EH (cell line): Measurements from ENCODE around the gene CDC6.

Experiments
- DNase-seq: peaks from one replicate; pipeline ENCODE4 v3.0.0-alpha.2; 2015; ENCODE audit warnings: low read depth

The CDC6 gene

DNA sequence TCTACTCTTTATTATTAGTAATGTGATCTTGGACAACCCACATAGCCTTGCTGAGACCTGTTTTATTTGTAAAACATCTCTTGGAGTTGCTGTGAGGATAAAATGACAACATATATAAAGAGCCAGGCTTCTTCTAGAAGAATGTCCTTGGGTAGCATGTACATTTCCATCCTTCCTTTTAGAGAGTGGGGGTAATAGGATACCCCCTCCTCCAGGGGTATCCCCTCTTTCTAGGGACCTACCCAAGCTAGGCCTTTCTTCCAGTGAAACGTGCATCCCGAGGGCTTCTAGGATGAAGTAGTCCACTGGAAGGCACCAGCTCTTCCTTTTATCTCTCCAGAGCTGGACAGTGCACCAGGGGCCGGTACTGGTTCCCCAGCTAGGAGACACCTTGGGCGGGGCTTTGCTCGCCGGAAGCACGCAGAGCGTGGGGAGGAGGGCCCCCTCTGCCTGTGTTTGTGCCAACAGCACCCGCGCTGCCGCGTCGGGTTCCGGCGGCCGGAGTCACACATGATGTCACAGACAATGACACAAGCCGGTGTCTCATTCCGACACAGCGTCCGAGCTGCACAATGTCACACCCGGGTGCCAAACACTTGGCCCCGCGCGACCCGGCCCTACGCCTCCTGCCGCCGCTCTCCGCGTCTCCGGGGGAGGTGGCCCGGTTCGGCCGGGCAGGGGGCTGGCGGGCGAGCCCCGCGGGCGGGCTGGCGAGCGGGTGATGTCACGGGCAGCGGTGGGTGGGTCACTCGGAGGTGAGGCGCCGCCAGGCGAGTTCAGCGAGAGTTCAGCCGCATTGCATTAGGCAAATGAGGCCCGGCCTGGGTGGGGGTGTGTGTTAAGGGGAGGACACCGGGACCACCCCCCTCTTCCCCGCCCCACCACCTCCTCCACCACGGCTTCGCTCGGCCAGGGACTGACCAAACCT is 53.5 kb downstream of the CDC6 start:
- peak; percentile 86 for DNase-seq

DNA sequence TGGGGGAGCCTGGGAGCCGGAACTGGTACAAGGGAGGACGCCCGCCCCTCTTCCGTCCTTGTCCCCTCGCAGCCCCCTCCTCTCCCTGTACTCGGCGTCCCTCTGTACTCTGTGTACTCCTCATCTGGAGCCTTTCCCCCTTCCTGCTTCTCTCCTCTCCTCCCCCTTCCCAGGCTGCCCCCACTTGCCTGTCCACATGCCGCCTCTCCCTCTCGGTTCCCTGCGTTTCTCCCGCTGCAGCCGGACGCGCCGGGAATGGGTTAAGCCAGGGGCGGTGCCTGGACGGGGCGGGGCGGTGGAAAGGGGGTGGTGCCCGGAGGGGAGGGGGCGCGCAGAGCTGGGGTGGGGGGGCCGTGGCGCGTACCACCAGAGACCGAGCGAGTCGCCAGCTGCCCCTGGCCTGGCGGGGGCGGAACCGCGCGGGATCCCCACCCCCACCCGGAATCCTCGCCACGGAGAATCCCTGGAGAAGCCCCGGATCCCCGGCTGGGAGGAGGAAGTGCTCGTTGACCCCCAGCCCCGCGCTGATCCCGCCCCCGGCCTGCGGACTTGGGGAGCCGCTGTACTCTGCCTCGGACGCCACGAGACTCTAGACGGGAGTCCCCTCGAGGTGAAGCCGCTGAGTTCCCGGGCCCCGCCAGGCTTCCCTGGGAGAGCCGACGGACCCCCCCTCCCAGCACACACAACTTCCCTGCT is 54.3 kb downstream of the CDC6 start:
- DNase-seq: peak; percentile 72

DNA sequence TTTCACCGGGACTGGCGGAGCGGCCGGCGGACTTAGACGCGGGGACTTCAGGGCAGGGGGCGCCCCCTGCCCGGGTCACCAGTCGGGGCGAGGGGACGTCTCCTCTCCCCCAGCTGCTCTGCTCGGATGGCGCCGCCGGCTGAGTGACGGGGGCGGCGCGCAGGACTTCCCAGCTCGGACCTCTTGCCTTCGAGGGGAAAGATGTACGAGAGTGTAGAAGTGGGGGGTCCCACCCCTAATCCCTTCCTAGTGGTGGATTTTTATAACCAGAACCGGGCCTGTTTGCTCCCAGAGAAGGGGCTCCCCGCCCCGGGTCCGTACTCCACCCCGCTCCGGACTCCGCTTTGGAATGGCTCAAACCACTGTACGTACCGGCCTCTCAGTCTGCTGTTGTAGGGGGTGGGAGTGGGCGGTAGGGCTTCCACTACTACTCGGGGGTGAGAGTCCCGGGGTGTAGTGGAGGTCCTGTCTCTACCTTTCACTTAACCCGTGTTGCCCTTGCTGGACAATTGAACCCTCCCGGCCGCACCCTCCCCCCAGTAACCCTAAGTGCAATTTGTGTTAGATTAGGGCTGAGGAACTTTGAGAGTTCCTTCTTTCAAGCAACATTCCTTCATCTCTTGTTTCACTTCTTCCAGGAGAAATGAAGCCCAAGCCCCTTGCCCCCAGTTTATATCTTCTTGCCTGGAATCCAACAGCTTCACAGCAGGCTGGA is 55.0 kb downstream of the CDC6 start:
- no peak for DNase-seq

DNA sequence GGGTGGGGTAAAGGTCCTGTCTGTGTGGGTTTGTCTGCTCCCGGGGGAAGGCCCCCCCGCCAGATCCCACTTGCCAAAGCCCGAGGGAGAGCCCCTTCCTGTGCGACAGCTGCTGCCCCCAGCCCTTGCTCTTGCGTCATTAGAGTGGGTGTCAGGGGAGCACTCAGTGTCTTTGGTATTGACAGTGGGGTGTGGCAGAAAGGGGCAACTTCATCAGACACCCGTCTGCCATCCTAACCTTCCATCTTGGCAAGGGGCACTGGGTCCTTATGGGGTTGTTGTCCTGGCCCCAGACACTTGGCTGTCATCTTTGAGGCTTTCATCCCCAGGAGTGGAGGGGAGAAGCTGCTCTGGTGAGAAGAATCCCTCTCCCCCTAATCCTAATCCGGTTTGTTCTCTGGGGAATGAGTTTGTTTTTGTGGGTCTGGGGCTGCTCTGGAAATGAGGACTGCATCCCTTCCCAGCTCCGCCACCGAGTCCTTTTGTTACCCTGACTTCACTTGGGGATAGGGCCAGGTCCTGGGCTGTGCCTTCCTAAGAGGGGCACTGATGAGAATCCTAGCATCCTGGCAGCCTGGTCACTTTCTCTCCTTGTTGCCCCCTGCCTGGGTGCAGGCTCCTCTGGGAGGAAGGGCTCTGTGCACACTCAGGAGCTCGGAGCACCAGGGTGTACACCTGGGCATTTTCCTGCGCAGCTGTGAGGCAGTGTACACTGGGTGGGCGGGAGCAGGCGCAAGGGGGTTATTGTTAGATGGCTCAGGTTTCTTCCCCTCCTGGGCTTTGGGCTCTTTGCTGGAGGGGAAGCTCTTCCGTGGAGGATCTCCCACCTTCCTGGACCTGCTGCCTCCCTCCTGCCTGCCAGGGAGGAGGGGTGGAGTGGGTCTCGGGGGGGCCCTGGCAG is 55.8 kb downstream of the CDC6 start:
- peak; percentile 20 for DNase-seq

DNA sequence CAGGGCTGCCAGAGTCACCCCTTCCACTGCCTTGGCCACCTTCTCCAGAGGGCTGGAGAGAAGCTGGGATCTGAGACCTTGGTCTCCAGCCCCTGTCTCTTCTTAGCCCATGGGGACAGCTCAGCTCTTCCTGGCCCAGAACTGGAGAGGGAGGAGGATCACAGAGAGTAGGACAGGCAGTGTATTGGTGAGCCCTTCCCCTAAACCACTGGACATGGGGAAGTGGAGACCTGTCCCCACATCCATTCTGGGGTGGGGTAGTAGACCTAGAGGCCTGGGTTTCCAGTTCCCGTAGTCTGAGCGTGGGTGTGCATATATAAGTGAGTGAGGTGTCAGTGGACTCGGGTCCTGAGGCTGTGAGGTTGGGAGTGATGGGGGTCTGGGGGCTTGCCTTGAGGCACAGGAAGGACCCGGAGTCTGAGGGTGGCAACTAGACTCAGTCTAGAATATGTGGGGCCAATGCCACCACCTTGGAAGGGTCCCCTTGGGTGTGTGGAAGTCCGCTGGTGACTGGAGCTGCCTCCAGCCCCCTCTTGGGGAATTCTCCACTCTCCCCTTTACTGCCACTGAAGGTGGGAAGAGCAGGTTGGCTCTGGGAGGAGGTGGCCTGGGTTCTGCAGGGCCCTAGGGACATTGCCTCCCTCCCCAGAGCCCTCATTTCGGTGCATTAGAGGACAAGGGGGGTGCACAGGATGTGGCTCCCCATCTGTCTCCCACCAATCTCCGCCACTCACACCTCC is 56.9 kb downstream of the CDC6 start:
- DNase-seq: peak; percentile 19

DNA sequence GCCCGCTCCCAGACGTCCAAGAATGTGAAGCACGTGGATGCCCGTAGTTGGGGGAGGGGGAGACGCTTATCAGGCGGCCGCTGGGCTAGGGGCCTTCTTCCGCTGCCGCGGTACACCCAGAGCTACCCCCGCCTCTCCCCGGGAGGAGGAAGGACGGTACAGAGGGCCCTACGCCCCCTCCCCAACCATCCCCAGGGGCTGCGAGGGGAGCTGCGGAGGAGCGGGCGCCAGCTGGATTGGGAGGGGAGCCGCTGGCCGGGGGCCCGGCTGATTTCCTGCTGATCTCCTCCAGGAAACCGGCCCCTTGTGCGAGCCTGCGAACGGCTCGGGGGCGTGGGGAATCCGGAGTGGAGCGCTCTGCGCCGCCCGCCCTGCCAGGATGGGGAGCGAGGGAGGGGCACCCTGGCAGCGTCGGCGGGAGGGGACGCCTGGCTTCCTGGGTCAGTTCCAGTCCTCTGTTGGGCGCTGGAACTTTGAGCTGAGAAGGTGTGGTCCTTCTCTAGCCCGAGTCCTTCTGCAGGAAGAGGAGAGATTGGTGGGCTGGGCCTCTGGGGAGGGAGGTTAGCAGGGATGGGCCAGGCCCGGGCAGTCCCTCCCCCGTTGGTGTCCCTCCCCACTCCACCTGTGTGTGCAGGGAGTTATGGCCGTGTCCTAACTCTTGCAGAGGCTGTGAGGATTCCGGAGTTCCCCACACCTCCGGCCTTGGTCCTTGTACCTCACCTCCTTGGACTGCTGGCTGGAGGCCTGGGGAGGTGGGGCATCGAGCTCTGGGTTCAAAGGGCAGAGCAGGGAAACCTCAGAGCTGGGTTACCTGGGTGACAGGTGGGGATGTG is 57.7 kb downstream of the CDC6 start:
- peak; percentile 78 for DNase-seq

DNA sequence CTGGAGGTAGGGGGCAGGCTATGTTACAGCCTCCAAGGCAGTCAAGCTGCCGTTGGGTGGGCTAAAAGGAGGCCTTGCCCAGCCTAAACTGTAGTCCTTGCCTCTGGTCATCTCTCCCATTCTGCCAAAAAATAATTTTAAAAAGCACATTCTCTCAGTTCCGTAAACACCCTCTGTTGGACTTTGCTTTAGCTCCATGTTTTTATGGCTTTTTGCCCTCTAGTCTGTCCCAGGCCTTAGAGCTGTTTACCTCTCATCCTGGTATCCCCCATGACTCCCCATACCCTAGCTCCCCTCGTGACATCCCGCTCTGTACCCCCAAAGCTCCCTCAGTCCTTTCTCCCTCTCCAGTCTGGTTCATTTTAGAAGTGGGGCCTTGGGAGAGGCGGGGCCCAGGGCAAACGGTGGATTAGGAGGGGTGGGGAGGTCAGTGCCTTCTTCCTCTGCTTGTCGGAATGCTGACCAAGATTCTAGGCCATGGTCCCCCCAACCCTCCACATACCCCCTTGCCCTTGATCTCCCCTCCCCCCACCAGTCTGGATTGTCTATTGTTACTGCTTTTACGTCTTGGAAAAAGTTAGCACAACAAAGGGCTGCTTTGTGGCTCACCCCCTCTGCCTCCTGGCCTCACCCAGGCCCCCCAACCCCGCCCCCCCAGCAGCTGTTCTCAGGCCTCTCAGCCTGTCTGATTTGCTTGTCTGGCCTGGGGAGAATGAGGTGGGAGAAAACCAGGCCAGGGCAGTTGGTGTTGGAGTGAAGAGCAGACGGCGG is 58.5 kb downstream of the CDC6 start:
- no peak for DNase-seq

DNA sequence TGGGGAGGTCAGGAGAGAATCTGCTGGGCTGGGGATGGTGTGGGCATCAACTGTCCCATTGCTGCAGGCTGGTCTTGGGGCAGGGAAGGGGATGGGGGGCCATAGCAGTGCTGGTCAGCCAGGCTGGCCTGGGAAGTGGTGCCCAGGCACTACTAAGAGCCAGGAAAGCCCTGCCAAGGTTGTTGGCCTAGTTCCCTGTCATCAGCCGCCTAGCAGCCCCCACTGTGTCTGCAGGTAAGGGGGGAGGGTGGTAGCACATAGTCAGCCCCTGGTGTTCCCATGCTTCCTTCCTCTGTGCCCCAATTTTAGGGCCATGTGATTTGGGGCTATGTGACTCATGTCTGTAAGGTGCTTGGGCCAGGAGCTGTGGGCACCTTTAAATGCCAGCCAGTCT is 59.1 kb downstream of the CDC6 start:
- no peak for DNase-seq

DNA sequence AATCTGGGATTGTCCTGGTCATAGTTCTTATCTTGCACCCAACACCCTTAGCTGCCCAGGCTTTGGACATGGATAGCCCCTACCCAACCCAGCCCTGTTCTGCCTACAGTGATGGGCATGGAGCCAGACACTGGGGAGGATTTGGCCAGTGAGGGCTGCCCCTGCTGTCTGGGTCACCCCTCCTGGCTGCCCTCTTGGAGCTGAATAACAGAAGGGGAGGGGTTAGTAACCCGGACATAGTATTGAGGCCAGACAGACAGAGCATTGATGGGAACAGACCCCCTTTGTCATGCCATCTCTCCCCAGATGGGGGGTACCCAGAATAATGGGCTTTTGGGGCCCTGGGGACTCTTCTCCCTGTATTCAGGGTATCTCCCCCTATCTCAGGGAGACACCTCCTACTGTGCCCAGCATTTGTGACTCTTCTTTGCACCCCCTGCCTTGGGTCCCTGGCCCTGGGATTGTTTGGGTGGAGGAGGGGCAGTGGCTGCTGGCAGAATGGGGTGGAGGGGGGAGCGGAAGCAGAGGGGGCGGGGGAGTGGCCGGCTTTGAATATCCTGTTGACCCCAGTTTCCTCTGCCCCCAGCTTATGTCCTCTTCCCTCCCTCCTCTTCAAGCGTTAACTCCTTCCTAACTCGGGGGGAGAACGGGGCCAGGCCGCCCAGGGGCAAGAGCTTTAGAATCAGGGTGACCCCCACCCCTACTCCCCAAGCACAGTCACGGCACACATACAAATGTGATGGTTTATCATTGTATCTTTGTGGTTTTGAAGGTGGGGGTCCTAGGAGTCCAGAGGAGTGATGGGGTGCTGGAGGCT is 59.8 kb downstream of the CDC6 start:
- no peak for DNase-seq

DNA sequence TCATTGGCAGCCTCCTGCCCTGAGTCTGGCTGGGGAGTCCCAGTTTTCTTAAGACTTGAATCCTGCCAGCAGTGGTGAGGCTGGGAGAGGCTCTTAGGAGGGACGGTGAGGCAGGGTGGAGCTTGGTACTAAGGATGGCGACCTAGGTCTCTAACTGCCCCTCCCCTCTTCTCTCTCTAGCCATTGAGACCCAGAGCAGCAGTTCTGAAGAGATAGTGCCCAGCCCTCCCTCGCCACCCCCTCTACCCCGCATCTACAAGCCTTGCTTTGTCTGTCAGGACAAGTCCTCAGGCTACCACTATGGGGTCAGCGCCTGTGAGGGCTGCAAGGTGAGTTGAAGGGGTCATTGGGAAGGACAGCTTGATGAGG is 60.4 kb downstream of the CDC6 start:
- DNase-seq: no peak

DNA sequence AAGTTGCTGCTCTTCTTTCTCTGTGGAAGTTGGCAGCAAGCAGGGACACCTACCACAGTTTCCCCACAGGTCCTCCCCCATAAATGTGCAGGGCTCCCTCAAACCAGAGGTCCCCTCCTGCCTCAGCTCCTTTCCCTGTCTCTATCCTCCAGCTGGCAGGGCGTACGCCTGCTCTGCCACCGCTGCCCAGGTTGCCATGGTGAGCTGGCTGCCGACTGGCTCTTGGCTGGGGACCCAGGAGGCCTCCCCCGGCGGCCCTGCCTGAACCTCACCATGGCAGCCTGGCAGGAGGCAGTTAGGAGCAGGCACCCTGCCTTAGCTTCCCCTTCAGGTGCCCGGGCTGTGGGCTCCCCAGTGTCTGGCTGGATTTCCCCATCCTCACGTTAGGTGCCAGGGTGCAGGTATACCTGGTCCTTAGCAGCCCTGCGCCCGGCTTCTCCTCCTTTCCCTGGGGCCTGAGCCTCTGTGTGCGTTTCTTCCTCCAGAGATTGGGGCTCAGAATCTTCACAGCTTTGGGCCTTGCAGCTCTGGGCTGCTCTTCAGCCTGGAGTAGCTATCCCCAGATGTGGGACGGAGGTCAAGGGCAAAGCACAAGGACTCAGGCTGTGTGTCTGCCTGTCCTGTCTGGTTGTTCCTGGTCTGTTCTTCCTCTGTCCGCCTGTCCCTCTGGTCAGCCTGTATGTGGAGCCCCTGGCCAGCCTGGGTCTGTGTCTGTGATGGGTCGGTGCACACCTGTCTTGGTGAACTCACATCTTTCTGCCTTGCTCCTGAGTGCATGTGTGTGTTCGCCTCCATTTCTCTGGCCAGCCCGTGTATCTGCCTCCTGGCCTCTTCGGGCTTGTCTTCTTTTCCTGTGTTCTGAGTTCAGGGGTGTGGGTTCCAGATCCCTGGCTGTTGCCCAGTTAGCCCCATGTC is 61.1 kb downstream of the CDC6 start:
- DNase-seq: no peak

DNA sequence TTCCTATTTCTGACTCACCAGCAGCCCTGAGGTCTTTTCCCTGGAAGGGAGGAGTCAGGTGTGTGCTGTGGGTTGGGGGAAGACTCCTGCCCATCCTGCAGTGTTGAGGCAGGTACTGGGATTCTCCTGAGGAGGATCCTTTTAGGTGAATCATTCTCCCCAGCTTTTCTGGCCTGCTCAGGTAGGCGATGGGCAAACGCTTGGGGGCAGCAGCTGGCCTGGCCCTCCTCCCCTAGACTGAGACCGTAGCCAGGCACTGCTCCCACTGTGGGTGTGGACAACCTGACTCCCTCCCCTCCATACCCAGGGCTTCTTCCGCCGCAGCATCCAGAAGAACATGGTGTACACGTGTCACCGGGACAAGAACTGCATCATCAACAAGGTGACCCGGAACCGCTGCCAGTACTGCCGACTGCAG is 61.8 kb downstream of the CDC6 start:
- DNase-seq: no peak

DNA sequence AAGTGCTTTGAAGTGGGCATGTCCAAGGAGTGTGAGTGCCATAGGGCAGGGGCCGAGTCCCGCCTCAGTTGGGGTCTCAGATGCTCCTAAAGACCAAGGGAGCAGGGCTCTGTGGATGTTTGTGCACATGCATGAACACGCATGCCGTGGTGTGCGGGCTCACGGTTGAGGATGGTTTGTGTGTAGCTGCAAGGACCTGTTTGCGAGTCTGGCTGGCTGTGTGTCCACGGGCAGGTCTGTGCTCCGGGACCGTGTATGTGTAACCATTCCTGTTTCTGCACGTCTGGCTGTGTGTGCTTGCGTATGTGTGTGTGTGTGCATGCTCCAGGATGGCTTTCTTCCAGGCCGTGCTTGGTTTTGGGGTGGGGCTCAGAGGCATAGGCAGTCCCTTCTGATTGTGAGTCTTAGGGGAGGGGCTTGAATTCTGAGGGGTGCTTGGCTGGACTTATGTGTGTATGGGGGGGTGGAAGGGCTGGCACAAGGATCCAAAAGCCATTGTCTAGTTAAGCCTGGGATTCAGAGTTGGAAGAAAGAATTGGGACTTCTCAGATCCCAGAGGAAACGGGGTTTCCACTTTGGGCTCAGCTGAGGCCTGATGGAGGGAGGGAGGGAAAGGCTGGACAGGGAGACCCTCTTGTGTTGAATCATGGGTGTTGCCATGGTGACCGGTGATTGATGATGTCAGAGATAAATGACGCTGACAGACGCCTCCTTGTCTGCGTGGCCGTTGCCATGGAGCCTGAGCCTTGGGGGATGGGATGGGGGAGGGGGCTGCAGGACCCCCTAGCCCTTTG is 62.4 kb downstream of the CDC6 start:
- no peak for DNase-seq

DNA sequence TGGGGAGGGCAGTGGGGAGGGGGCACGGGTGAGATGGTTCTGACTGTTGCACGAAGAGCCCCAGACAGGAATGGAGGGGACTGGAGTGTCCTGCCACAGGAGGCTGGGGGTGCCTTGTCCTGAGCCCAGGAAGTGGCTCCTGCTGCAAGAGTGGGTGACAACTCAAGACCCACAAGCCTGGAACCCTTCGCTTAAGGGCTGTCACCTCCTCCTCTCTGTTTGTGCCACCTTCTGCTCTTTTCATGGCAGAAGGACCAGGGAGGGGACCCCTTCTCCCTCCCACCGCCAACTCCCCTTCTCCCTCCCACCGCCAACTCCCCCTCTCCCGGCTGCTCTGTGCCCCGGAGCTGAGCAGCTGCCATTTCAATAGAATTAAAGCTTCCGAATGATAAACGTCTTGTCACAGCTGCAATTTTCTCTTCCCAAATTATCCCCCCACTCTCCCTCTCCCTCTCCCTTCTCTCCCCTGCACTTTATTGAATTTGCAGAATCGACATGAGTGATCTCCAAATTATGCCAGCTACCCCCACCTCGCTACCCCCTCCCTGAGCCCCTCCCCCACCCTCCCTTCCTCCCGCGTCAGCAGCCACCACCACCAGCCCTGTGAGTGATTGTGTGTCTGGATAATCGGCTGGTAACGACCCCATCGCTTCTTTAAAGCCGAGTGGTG is 63.1 kb downstream of the CDC6 start:
- DNase-seq: no peak

DNA sequence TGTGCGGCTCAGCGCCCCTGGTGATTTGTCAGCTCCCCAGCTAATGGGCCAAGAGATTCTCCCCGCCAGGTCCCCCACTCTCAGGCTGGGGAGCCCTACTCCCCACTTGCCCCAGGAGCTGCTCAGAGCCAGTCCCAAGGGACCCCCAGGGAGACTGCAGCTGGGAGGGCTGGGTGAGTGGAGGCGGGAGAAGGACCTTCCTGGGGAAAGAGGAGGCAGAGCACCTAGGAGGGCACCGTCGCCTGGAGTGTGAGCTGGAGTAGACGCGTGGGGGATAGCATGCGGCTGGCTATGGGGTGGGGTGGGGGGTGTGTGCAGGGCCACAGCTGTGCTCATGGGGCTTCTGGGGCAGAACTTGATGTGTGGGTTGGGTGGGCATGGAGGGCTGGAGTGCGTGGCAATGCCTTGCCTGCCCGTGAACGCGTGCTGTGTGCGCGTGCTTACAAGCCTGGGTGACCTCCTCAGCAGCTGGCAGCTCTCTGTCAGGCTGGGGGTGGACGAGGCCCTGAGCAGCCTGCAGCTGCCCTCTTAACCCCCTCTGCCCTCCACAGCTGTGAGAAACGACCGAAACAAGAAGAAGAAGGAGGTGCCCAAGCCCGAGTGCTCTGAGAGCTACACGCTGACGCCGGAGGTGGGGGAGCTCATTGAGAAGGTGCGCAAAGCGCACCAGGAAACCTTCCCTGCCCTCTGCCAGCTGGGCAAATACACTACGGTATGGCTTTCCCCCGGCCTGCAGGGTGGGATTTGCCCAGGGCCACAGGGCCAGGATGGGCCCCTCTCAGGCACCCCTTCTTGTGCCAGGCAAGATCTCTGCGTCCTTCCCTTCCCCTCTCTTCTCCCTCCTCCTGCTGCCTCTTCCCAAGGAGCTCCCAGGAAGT is 63.9 kb downstream of the CDC6 start:
- no peak for DNase-seq
